Adrenal gland (tissue), 5 donors: ENCODE measurements around the gene TNKS1BP1.
A peak's percentile ranks its signal among the peaks of the same experiment; 100 is the strongest.

ENCODE experiments used
- POLR2A ChIP-seq, 2 donors: fragments of 450-650 bp; IDR thresholded peaks; one replicate each; pipeline ENCODE4 v1.6.1; 2017; ENCODE audit warnings: antibody characterized with exemption in 2 of 2, mild to moderate bottlenecking in 2 of 2, moderate library complexity in 1 of 2
- TF ChIP-seq, protein P1 (sequence below), 6 experiments: fragments of 450-650 bp in 4 of 6; fragments of 200-600 bp in 2 of 6; sonication (generic) in 1 of 6; IDR thresholded peaks; 1 replicate in 5 of 6; 2 replicates in 1 of 6; pipeline versions ENCODE4 v1.5.1 to v1.8.0; 2016 to 2021; ENCODE audit warnings: antibody characterized with exemption in 6 of 6, mild to moderate bottlenecking in 2 of 6, moderate library complexity in 1 of 6
- donor health status: DM: no; HTN: no; CAD: no.

- TF ChIP-seq, protein P1, sequence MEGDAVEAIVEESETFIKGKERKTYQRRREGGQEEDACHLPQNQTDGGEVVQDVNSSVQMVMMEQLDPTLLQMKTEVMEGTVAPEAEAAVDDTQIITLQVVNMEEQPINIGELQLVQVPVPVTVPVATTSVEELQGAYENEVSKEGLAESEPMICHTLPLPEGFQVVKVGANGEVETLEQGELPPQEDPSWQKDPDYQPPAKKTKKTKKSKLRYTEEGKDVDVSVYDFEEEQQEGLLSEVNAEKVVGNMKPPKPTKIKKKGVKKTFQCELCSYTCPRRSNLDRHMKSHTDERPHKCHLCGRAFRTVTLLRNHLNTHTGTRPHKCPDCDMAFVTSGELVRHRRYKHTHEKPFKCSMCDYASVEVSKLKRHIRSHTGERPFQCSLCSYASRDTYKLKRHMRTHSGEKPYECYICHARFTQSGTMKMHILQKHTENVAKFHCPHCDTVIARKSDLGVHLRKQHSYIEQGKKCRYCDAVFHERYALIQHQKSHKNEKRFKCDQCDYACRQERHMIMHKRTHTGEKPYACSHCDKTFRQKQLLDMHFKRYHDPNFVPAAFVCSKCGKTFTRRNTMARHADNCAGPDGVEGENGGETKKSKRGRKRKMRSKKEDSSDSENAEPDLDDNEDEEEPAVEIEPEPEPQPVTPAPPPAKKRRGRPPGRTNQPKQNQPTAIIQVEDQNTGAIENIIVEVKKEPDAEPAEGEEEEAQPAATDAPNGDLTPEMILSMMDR (IDR thresholded peaks at IDR 0.05), result no peak
- peak; percentile 77 to 96 for TF ChIP-seq POLR2A (IDR thresholded peaks at IDR 0.05)
Measured at GRCh38 chr11:57311109-57311936, 13.4 kb downstream of the TNKS1BP1 start.
